Measurements from ENCODE around the gene ASIP. TPM values are rescaled to one million over a fixed set of nuclear protein-coding genes. Genes with fewer than 3 reads are reported as not detected.

The ASIP gene
- total and polyA plus RNA-seq, 2 of the 4 experiments (the other 2 are of a cell fraction), result not detected

DNA sequence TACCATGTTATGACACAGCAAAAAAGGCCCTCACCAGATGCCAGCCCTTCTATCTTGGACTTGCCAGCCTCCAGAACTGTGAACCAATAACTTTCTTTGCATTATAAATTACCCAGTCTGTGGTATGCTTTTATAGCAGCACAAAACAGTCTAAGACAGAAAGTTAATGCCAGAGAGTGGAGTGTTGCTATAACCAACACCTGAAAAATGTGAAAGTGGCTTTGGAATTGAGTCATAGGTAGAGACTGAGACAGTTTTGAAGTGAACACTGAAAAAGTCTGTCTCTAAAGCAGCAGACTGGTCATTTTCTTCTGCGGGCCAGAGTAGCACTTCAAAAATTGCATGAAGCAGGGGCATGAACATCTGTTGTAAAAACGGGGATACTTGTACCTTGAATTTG is 28.0 kb upstream of the ASIP start:
- H3K27me3 ChIP-seq (ENCODE audit: control insufficient read depth, insufficient read depth, low read length), result peaks cover 2% of the 10 kb centered on the region
- no peak overlapping the region for H3K9ac ChIP-seq (ENCODE audit: low read depth, low read length)
- peaks cover 3% of the 10 kb centered on the region; the same call in 1 of the 2 replicates for H3K9me1 ChIP-seq (ENCODE audit: insufficient read depth, low read length)
- CTCF ChIA-PET, result no interaction called here
- no peak overlapping the region for H4K8ac ChIP-seq (ENCODE audit: low read depth in 2 of 2, low read length in 2 of 2)
- no peaks in the 10 kb centered on the region for H3K36me3 ChIP-seq (ENCODE audit: control insufficient read depth, insufficient read depth, low read length)
- H2BK15ac ChIP-seq (ENCODE audit: low read depth, low read length), result no peak overlapping the region
- no peak overlapping the region for H3K27ac ChIP-seq (ENCODE audit: insufficient read depth, low read length)
- H3K56ac ChIP-seq (ENCODE audit: extremely low read depth, insufficient read depth, low read length), result no peak overlapping the region
- DNase-seq (no peak), ATAC-seq (ENCODE audit: low read depth) (no peak)
- H2AK5ac ChIP-seq (ENCODE audit: low read depth, low read length), result no peak overlapping the region
- intact Hi-C loops (cut with micrococcal nuclease) (no loop called here), dilution Hi-C loops (cut with HindIII; ENCODE audit: low sequenced_read_pairs, unreplicated experiment) (no loop called here), in situ Hi-C loops (cut with MboI; ENCODE audit: low sequenced_read_pairs) (loop anchor here (10.0 kb wide), 1 partner anchor 62 kb away; no protein-coding TSS in a partner anchor)
- no peaks in the 10 kb centered on the region for H3K4me1 ChIP-seq (ENCODE audit: control insufficient read depth, insufficient read depth, low read length)
- BruUV-seq (replicated peaks), result no TSS peak
- H2AK9ac ChIP-seq (replicated peaks; ENCODE audit: low read depth, low read length, poor library complexity), result no peak overlapping the region
- H3K79me1 ChIP-seq (ENCODE audit: low read depth in 1 of 2, low read length in 2 of 2), result no peaks in the 10 kb centered on the region
- no peak overlapping the region for H3K14ac ChIP-seq (replicated peaks; ENCODE audit: low read depth, low read length)
- no peak overlapping the region for H2BK20ac ChIP-seq (ENCODE audit: low read depth, low read length)
- H3K4ac ChIP-seq (ENCODE audit: low read depth, low read length), result no peak overlapping the region
- no CpG with 5 or more reads among the region's 2 CpGs for WGBS, 2 experiments (ENCODE audit: extremely low coverage in 2 of 2, insufficient read length in 1 of 2)
- H4K91ac ChIP-seq (ENCODE audit: insufficient read depth, low read depth, low read length), result no peak overlapping the region
- H2BK120ac ChIP-seq (ENCODE audit: low read depth, low read length), result no peak overlapping the region
- no peak for TF ChIP-seq BHLHE40 (IDR thresholded peaks at IDR 0.05; ENCODE audit: low read depth, low read length)
- TF ChIP-seq MAZ (IDR thresholded peaks at IDR 0.05; ENCODE audit: borderline replicate concordance, low read depth, low read length), result no peak
- no peak for TF ChIP-seq SMC3 (IDR thresholded peaks at IDR 0.05; ENCODE audit: low read depth, low read length)
- TF ChIP-seq MXI1 (IDR thresholded peaks at IDR 0.05; ENCODE audit: borderline replicate concordance, low read depth, low read length), result no peak
- no peak for TF ChIP-seq RAD21 (IDR thresholded peaks at IDR 0.05; ENCODE audit: low read length)
- no peak for TF ChIP-seq RFX5 (IDR thresholded peaks at IDR 0.05; ENCODE audit: low read depth, low read length)
- TF ChIP-seq MAFK (IDR thresholded peaks at IDR 0.05; ENCODE audit: low read depth, low read length), result no peak
- TF ChIP-seq CEBPB (IDR thresholded peaks at IDR 0.05; ENCODE audit: low read depth, low read length), result no peak
- TF ChIP-seq POLR2A (IDR thresholded peaks at IDR 0.05; ENCODE audit: low read depth, low read length), result no peak
- no peak for TF ChIP-seq CTCF (conservative IDR thresholded peaks at IDR 0.05; ENCODE audit: low read depth, low read length)
- TF ChIP-seq, protein P1, sequence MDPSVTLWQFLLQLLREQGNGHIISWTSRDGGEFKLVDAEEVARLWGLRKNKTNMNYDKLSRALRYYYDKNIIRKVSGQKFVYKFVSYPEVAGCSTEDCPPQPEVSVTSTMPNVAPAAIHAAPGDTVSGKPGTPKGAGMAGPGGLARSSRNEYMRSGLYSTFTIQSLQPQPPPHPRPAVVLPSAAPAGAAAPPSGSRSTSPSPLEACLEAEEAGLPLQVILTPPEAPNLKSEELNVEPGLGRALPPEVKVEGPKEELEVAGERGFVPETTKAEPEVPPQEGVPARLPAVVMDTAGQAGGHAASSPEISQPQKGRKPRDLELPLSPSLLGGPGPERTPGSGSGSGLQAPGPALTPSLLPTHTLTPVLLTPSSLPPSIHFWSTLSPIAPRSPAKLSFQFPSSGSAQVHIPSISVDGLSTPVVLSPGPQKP (IDR thresholded peaks at IDR 0.05; ENCODE audit: borderline replicate concordance, low read depth, low read length), result no peak
- no peak for TF ChIP-seq USF2 (IDR thresholded peaks at IDR 0.05; ENCODE audit: low read depth, low read length)
- TF ChIP-seq FOS (IDR thresholded peaks at IDR 0.05; ENCODE audit: low read depth, low read length), result no peak
- TF ChIP-seq CHD1 (IDR thresholded peaks at IDR 0.05; ENCODE audit: low read depth, low read length), result no peak
- no peak for TF ChIP-seq NFE2L2 (IDR thresholded peaks at IDR 0.05; ENCODE audit: low read depth, low read length)
- no peak for TF ChIP-seq RCOR1 (IDR thresholded peaks at IDR 0.05; ENCODE audit: insufficient replicate concordance, low read length)
- no peak overlapping the region for H2AFZ ChIP-seq (replicated peaks; ENCODE audit: low read length, poor library complexity)
- H4K5ac ChIP-seq (ENCODE audit: low read depth, low read length), result no peak overlapping the region
- H3K18ac ChIP-seq (ENCODE audit: low read depth, low read length), result no peak overlapping the region
- peaks cover 13% of the 10 kb centered on the region for H3K9me3 ChIP-seq (ENCODE audit: control insufficient read depth, insufficient read depth, low read length)
- H4K20me1 ChIP-seq (ENCODE audit: insufficient read depth, low read length), result no peaks in the 10 kb centered on the region
- POLR2A ChIA-PET (ENCODE audit: unreplicated experiment), result no interaction called here
- H3K4me2 ChIP-seq (ENCODE audit: low read depth, low read length), result no peak overlapping the region
- H3K4me3 ChIP-seq (ENCODE audit: insufficient read depth, low read depth, low read length), result no peak overlapping the region
- H3K23ac ChIP-seq (ENCODE audit: low read depth, low read length), result no peak overlapping the region
- H2BK5ac ChIP-seq (ENCODE audit: low read depth, low read length, poor library complexity, severe bottlenecking), result no peak overlapping the region
